Body of pancreas (tissue), 4 donors: ENCODE measurements around the gene CDH22. TPM values are rescaled to one million over a fixed set of nuclear protein-coding genes. Genes with fewer than 3 reads are reported as not detected.

Source experiments
- ATAC-seq: fragments of 150-250 bp; one replicate; pipeline ENCODE4 v1.9.1; 2016
- DNase-seq, 4 donors: peaks; one replicate each; pipeline ENCODE4 v3.0.0-alpha.2; 2019
- H3K27ac ChIP-seq, 4 donors: fragments of 200-600 bp; sonication (generic); 1 replicate in 3 of 4; 2 replicates in 1 of 4; pipeline versions ENCODE4 v1.5.1 to v1.6.1; 2016 to 2019; ENCODE audit warnings: mild to moderate bottlenecking in 1 of 4, mixed read lengths in 1 of 4, moderate library complexity in 1 of 4
- H3K27me3 ChIP-seq, 2 donors: fragments of 200-600 bp; sonication (generic); one replicate each; pipeline ENCODE4 v1.6.0; 2016; ENCODE audit warnings: mild to moderate bottlenecking in 1 of 2
- H3K36me3 ChIP-seq, 2 donors: fragments of 200-600 bp; sonication (generic); replicated peaks in 1 of 2; 2 replicates each; pipeline ENCODE4 v1.5.1; 2016; ENCODE audit warnings: low read depth in 2 of 2; ENCODE audit not compliant: insufficient read depth in 1 of 2
- H3K4me1 ChIP-seq: fragments of 200-600 bp; sonication (generic); one replicate; pipeline ENCODE4 v1.6.0; 2016
- H3K4me3 ChIP-seq, 2 donors: fragments of 200-600 bp; sonication (generic); 1 replicate in 1 of 2; 2 replicates in 1 of 2; pipeline ENCODE4 v1.5.1; 2016 to 2019
- H3K9me3 ChIP-seq, 3 donors: fragments of 200-600 bp; sonication (generic); 1 replicate in 2 of 3; 2 replicates in 1 of 3; pipeline ENCODE4 v1.5.1; 2016
- POLR2A ChIP-seq, 3 donors: fragments of 450-650 bp; IDR thresholded peaks; one replicate each; pipeline ENCODE4 v1.6.1; 2016; ENCODE audit warnings: antibody characterized with exemption in 3 of 3, mild to moderate bottlenecking in 2 of 3
- WGBS, 2 donors: methylation state at CpG; one replicate each; pipeline ENCODE4 v1.1.5; 2017; 5-methylcytosine and 5-hydroxymethylcytosine counted together
- intact Hi-C: fragments of 100-400 bp; cut with DNase I; formaldehyde crosslinking; loops from one replicate; pipeline ENCODE4 v1.15.1; 2023
- total RNA-seq, 2 donors: library from RNA; depleted of rRNA; stranded (reverse); fragments of >200 nt; gene quantifications; one replicate each; pipeline ENCODE4 v1.1.0, GENCODE V29; 2016
- TF ChIP-seq, protein P1 (sequence below), 7 experiments: fragments of 450-650 bp in 4 of 7; fragments of 200-600 bp in 3 of 7; sonication (generic) in 3 of 7; IDR thresholded peaks; one replicate each; pipeline ENCODE4 v1.5.1; 2016 to 2019; ENCODE audit warnings: antibody characterized with exemption in 7 of 7

The CDH22 gene
- total RNA-seq, 2 donors from 2014 or later, result 1.3 to 2.1 TPM

DNA sequence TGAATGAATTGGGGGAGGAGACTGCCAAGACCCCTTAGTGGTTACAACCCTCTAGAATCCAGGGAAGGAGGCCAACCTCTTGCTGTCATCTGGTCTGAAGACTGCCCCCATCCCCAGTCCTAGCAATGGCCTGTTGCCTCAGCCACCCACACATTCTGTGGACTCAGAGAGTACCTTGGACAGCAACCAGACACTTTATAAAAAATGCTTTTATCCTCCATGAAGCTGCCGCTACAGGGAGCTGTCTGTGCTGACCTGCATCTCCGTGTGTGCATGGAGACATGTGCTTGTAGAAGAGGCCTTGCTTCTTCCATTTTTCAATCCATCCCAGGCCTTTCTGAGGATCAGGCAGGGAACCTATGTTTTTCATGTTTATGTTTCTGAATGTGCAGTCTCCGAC is 15.2 kb downstream of the CDH22 start:
- H3K27me3 ChIP-seq, result peaks cover 0 to 4% of the 10 kb centered on the region in 2 donors

GRCh38 chr20:46291401-46291800 is 16.9 kb downstream of the CDH22 start:
- WGBS, 2 donors, result 54 to 66% methylated on average over 8 of the region's 8 CpGs
- intact Hi-C loops, result no loop called here
- H3K4me3 ChIP-seq, result no peak overlapping the region
- ATAC-seq, result no peak
- TF ChIP-seq, protein P1, sequence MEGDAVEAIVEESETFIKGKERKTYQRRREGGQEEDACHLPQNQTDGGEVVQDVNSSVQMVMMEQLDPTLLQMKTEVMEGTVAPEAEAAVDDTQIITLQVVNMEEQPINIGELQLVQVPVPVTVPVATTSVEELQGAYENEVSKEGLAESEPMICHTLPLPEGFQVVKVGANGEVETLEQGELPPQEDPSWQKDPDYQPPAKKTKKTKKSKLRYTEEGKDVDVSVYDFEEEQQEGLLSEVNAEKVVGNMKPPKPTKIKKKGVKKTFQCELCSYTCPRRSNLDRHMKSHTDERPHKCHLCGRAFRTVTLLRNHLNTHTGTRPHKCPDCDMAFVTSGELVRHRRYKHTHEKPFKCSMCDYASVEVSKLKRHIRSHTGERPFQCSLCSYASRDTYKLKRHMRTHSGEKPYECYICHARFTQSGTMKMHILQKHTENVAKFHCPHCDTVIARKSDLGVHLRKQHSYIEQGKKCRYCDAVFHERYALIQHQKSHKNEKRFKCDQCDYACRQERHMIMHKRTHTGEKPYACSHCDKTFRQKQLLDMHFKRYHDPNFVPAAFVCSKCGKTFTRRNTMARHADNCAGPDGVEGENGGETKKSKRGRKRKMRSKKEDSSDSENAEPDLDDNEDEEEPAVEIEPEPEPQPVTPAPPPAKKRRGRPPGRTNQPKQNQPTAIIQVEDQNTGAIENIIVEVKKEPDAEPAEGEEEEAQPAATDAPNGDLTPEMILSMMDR (IDR thresholded peaks at IDR 0.05), result no peak
- no peak for TF ChIP-seq POLR2A (IDR thresholded peaks at IDR 0.05)
- H3K9me3 ChIP-seq, result no peaks in the 10 kb centered on the region
- H3K27me3 ChIP-seq, result no peaks in the 10 kb centered on the region
- no peak for DNase-seq
- no peaks in the 10 kb centered on the region for H3K4me1 ChIP-seq
- no peaks in the 10 kb centered on the region for H3K36me3 ChIP-seq
- no peak overlapping the region for H3K27ac ChIP-seq

More for the DNA sequence above, 15.2 kb downstream of the CDH22 start:
- intact Hi-C loops, result no loop called here
- Histone ChIP-seq H3K36me3 (no peaks in the 10 kb centered on the region), H3K9me3 (no peaks in the 10 kb centered on the region), H3K4me1 (no peaks in the 10 kb centered on the region), H3K27ac (no peak overlapping the region), H3K4me3 (no peak overlapping the region)
- 29 to 46% methylated on average over 3 of the region's 3 CpGs for WGBS, 2 donors
- ATAC-seq, result no peak
- DNase-seq, result no peak
- TF ChIP-seq, protein P1 (IDR thresholded peaks at IDR 0.05), result no peak
- TF ChIP-seq POLR2A (IDR thresholded peaks at IDR 0.05), result no peak

GRCh38 chr20:46289432-46289831 is 18.9 kb downstream of the CDH22 start:
- DNase-seq (no peak), ATAC-seq (no peak)
- Histone ChIP-seq H3K27ac (no peak overlapping the region), H3K9me3 (no peaks in the 10 kb centered on the region), H3K27me3 (no peaks in the 10 kb centered on the region), H3K4me3 (no peak overlapping the region), H3K36me3 (no peaks in the 10 kb centered on the region), H3K4me1 (no peaks in the 10 kb centered on the region)
- intact Hi-C loops, result no loop called here
- TF ChIP-seq, protein P1 (IDR thresholded peaks at IDR 0.05), result no peak
- 69 to 78% methylated on average over 5 of the region's 5 CpGs for WGBS, 2 donors

GRCh38 chr20:46286977-46287376 is 21.3 kb downstream of the CDH22 start:
- no peaks in the 10 kb centered on the region for H3K36me3 ChIP-seq
- H3K4me3 ChIP-seq, result no peak overlapping the region
- H3K27ac ChIP-seq, result no peak overlapping the region
- intact Hi-C loops, result no loop called here
- ATAC-seq (no peak), DNase-seq (no peak)
- H3K4me1 ChIP-seq, result no peaks in the 10 kb centered on the region
- H3K27me3 ChIP-seq, result peaks cover 0 to 3% of the 10 kb centered on the region in 2 donors
- TF ChIP-seq, protein P1 (IDR thresholded peaks at IDR 0.05), result no peak
- no peak for TF ChIP-seq POLR2A (IDR thresholded peaks at IDR 0.05)
- 64 to 65% methylated on average over 7 of the region's 7 CpGs for WGBS, 2 donors
- H3K9me3 ChIP-seq, result no peaks in the 10 kb centered on the region

DNA sequence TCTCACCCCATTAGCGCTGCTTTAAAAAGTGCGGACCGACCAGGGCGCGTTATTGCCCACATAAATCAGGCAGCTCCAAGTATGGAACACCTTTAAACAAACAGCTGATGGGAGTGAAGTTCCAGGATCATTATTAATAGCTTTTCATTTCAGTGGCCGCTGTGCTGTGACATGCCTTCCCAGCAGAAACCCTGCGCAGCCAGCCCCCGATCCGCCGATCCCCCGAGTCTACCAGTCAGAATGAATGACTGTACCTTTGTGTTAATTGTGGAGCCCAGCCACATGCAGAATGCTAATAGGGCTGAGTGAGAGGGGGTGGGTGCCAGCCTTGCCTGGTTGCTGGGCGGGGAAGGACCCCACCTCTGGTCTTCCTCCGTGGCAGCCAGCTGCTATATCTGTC is 21.9 kb downstream of the CDH22 start:
- TF ChIP-seq POLR2A (IDR thresholded peaks at IDR 0.05), result no peak
- TF ChIP-seq, protein P1 (IDR thresholded peaks at IDR 0.05), result no peak
- intact Hi-C loops, result no loop called here
- DNase-seq, result no peak
- WGBS, 2 donors, result 45 to 51% methylated on average over 10 to 13 of the region's 13 CpGs
- no peak for ATAC-seq
- Histone ChIP-seq H3K36me3 (no peaks in the 10 kb centered on the region), H3K9me3 (no peaks in the 10 kb centered on the region), H3K27ac (no peak overlapping the region), H3K4me1 (no peaks in the 10 kb centered on the region), H3K27me3 (peaks cover 0 to 8% of the 10 kb centered on the region in 2 donors), H3K4me3 (no peak overlapping the region)
